ENCODE data around the gene TNS1. TPM values are rescaled to one million over a fixed set of nuclear protein-coding genes. Genes with fewer than 3 reads are reported as not detected.

TNS1 gene
- total RNA-seq, 2 donors from 2014 or later, result 3.3 to 4.2 TPM

DNA sequence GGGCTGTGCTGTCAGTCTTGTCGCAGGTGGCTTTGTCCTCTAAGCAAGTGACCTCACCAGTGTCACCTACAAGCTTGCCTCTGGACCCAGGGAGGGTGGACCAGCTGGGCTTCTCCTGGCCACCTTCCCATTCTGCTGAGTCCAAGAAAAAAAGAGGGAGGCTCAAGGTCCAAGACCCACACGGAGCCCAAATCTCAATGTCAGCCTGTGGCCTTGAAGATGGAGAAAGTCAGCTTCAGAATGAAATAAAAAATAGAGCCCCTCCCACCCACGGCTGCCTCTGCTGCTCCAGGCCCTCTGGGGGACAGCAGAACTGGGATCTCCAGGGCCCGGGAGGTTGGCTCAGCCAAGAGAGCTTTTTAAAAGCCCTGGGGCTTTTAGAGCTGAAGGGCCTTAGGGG lies 145.9 kb downstream of the TNS1 start:
- no peak overlapping the region for H3K4me3 Mint-ChIP-seq
- H3K27ac ChIP-seq (ENCODE audit: low read depth, low read length), result no peak overlapping the region
- TF ChIP-seq, protein P1, sequence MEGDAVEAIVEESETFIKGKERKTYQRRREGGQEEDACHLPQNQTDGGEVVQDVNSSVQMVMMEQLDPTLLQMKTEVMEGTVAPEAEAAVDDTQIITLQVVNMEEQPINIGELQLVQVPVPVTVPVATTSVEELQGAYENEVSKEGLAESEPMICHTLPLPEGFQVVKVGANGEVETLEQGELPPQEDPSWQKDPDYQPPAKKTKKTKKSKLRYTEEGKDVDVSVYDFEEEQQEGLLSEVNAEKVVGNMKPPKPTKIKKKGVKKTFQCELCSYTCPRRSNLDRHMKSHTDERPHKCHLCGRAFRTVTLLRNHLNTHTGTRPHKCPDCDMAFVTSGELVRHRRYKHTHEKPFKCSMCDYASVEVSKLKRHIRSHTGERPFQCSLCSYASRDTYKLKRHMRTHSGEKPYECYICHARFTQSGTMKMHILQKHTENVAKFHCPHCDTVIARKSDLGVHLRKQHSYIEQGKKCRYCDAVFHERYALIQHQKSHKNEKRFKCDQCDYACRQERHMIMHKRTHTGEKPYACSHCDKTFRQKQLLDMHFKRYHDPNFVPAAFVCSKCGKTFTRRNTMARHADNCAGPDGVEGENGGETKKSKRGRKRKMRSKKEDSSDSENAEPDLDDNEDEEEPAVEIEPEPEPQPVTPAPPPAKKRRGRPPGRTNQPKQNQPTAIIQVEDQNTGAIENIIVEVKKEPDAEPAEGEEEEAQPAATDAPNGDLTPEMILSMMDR (conservative IDR thresholded peaks at IDR 0.05), result no peak
- no peak overlapping the region for H3K27ac Mint-ChIP-seq
- no peaks in the 10 kb centered on the region for H3K27me3 ChIP-seq (ENCODE audit: control insufficient read depth, insufficient read depth, low read length, poor library complexity, severe bottlenecking)
- 76 to 90% methylated on average over 2 to 4 of the region's 4 CpGs for WGBS, 2 experiments (ENCODE audit: insufficient coverage in 1 of 2, insufficient read length in 1 of 2)
- peaks cover 20% of the 10 kb centered on the region for H3K4me1 Mint-ChIP-seq
- no peak for DNase-seq
- no peaks in the 10 kb centered on the region for H3K36me3 ChIP-seq (ENCODE audit: control insufficient read depth, insufficient read depth, low read length)
- no peaks in the 10 kb centered on the region for H3K9me3 ChIP-seq (ENCODE audit: control insufficient read depth, low read length)
- H3K27me3 Mint-ChIP-seq (ENCODE audit: insufficient read depth), result no peaks in the 10 kb centered on the region
- no peak overlapping the region for H3K4me3 ChIP-seq (ENCODE audit: low read length)
- no peaks in the 10 kb centered on the region for H3K36me3 Mint-ChIP-seq (ENCODE audit: low read depth)
- H3K9me3 Mint-ChIP-seq, result no peaks in the 10 kb centered on the region
- no peaks in the 10 kb centered on the region for H3K4me1 ChIP-seq (ENCODE audit: control insufficient read depth, insufficient read depth, low read length)
- H3K9ac ChIP-seq (ENCODE audit: extremely low read depth, low read length, poor library complexity, severe bottlenecking), result no peak overlapping the region

DNA sequence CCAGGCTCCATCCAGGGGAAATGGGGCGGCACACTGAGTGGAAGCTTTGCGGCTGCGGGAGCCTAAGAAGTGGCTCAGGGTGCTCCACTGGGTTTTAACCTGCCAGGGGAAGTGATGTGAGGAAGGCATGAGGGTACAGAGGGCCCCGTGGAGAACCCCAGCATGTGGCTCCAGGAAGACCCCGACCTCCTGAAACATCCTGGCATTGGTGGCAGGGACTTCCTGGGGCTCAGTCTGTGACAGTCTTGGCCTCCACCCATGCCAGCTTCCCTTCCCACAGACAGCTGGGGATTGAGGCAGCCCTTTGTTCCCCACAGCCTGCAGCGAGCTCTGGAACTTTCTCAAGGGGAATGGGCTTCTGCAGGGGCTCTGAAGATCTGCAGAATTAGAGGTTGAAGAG lies 146.6 kb downstream of the TNS1 start:
- Mint-ChIP-seq H3K9me3 (no peaks in the 10 kb centered on the region), H3K4me1 (peaks cover 20% of the 10 kb centered on the region), H3K4me3 (no peak overlapping the region), H3K27ac (no peak overlapping the region), H3K27me3 (ENCODE audit: insufficient read depth) (no peaks in the 10 kb centered on the region), H3K36me3 (ENCODE audit: low read depth) (no peaks in the 10 kb centered on the region)
- H3K4me3 ChIP-seq (ENCODE audit: low read length), result no peak overlapping the region
- no peaks in the 10 kb centered on the region for H3K27me3 ChIP-seq (ENCODE audit: control insufficient read depth, insufficient read depth, low read length, poor library complexity, severe bottlenecking)
- no peak overlapping the region for H3K27ac ChIP-seq (ENCODE audit: low read depth, low read length)
- H3K9me3 ChIP-seq (ENCODE audit: control insufficient read depth, low read length), result no peaks in the 10 kb centered on the region
- H3K9ac ChIP-seq (ENCODE audit: extremely low read depth, low read length, poor library complexity, severe bottlenecking), result no peak overlapping the region
- no peaks in the 10 kb centered on the region for H3K4me1 ChIP-seq (ENCODE audit: control insufficient read depth, insufficient read depth, low read length)
- no peaks in the 10 kb centered on the region for H3K36me3 ChIP-seq (ENCODE audit: control insufficient read depth, insufficient read depth, low read length)
- DNase-seq, result no peak
- TF ChIP-seq, protein P1 (conservative IDR thresholded peaks at IDR 0.05), result no peak
- 89 to 94% methylated on average over 5 to 6 of the region's 6 CpGs for WGBS, 2 experiments (ENCODE audit: insufficient coverage in 1 of 2, insufficient read length in 1 of 2)

DNA sequence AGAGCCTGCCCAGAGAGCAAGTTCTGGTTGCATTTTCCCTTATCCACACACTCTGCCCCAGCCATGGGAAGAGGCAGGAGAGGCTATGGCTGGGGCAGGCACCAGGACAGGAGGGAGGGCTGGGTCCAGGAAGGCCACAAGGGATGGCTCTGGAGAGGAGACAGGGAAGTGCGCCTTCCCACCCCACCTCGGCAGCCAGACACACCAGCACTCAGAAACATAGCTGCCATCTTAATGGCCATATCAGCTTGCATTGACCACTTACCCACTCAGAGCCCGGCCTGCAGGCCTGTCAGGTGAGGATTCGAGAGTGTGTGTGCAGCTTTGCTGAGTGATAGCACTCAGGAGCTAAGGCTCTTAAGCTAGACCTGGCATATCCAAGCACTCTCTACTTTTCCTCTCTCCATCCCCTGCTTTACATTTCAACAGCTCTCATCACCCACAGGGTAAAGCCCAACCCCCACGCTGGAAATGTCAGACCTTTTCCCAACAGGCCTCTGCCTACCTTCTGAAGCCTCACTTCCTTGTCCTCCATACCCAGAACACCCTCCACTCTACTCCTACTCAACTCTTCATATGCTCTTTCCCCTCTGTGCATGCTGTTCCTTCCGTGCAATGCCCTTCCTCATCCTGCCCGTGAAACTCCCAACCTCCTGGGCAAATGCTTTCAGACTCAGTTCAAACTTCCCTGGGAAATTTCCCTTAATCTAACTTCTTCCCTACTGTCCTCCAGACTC lies 147.9 kb downstream of the TNS1 start:
- 86 to 91% methylated on average over 4 to 7 of the region's 7 CpGs for WGBS, 2 experiments (ENCODE audit: insufficient coverage in 1 of 2, insufficient read length in 1 of 2)
- H3K36me3 ChIP-seq (ENCODE audit: control insufficient read depth, insufficient read depth, low read length), result no peaks in the 10 kb centered on the region
- no peaks in the 10 kb centered on the region for H3K36me3 Mint-ChIP-seq (ENCODE audit: low read depth)
- no peaks in the 10 kb centered on the region for H3K9me3 Mint-ChIP-seq
- TF ChIP-seq, protein P1 (conservative IDR thresholded peaks at IDR 0.05), result no peak
- H3K9ac ChIP-seq (ENCODE audit: extremely low read depth, low read length, poor library complexity, severe bottlenecking), result no peak overlapping the region
- no peak for DNase-seq
- no peak overlapping the region for H3K27ac Mint-ChIP-seq
- H3K27ac ChIP-seq (ENCODE audit: low read depth, low read length), result no peak overlapping the region
- H3K4me1 Mint-ChIP-seq, result peaks cover 20% of the 10 kb centered on the region
- no peak overlapping the region for H3K4me3 Mint-ChIP-seq
- H3K4me3 ChIP-seq (ENCODE audit: low read length), result no peak overlapping the region
- no peaks in the 10 kb centered on the region for H3K9me3 ChIP-seq (ENCODE audit: control insufficient read depth, low read length)
- H3K27me3 Mint-ChIP-seq (ENCODE audit: insufficient read depth), result no peaks in the 10 kb centered on the region
- no peaks in the 10 kb centered on the region for H3K27me3 ChIP-seq (ENCODE audit: control insufficient read depth, insufficient read depth, low read length, poor library complexity, severe bottlenecking)
- no peaks in the 10 kb centered on the region for H3K4me1 ChIP-seq (ENCODE audit: control insufficient read depth, insufficient read depth, low read length)
